Neural cell (in vitro differentiated cells): ENCODE results near the gene TFCP2L1.

Experiments
- CTCF ChIP-seq: fragments of 450-650 bp; IDR thresholded peaks from 2 replicates; pipeline ENCODE4 v1.5.1; 2014; ENCODE audit warnings: antibody characterized with exemption, mild to moderate bottlenecking, moderate library complexity; ENCODE audit not compliant: poor library complexity, severe bottlenecking
- EP300 ChIP-seq: fragments of 450-650 bp; conservative IDR thresholded peaks from 2 replicates; pipeline ENCODE4 v1.6.1; 2014; ENCODE audit warnings: antibody characterized with exemption, mild to moderate bottlenecking, moderate library complexity; ENCODE audit not compliant: poor library complexity, severe bottlenecking
- EZH2 ChIP-seq: fragments of 200-600, 300-800 bp; shearing (Covaris generic), sonication (generic); IDR thresholded peaks from 2 replicates; pipeline ENCODE4 v1.6.1; 2014; ENCODE audit warnings: antibody characterized with exemption, low read length, borderline replicate concordance, mild to moderate bottlenecking; ENCODE audit not compliant: insufficient read depth, poor library complexity, severe bottlenecking
- POLR2AphosphoS5 ChIP-seq: IDR thresholded peaks from 2 replicates; pipeline ENCODE4 v1.6.1; 2012
- REST ChIP-seq: IDR thresholded peaks from 2 replicates; pipeline ENCODE4 v1.6.1; 2012; ENCODE audit warnings: borderline replicate concordance

GRCh38 chr2:121202541-121203310 is 82.3 kb downstream of the TFCP2L1 start:
- TF ChIP-seq REST (no peak), POLR2AphosphoS5 (no peak), EZH2 (no peak), CTCF (no peak), EP300 (no peak)
